HEK293 (cell line): Measurements from ENCODE around the gene DUSP12.

Experiments used
- CTCF ChIA-PET: fragments of 350-600 bp; formaldehyde crosslinking; extraction: SDS; loops from one replicate; lab custom pipeline; 2021; ENCODE audit warnings: antibody characterized with exemption; lab: Yijun Ruan, JAX
- POLR2A ChIA-PET: fragments of 300-600 bp; formaldehyde crosslinking; extraction: SDS; loops from one replicate; lab custom pipeline; 2020; ENCODE audit warnings: antibody characterized with exemption, inconsistent platforms; lab: Yijun Ruan, JAX
- H3K27ac ChIP-seq: fragments of 200-500 bp; sonication (Bioruptor generic); 2 replicates; pipeline ENCODE4 v1.5.1; 2014; ENCODE audit warnings: low read depth, low read length, control low read depth, inconsistent platforms; ENCODE audit errors: extremely low read depth
- H3K36me3 ChIP-seq, 2 experiments: fragments of 200-500 bp in 1 of 2; sonication (Bioruptor generic) in 1 of 2; 1 replicate in 1 of 2; 2 replicates in 1 of 2; pipeline ENCODE4 v1.5.1; 2014 to 2017; ENCODE audit warnings: inconsistent platforms in 2 of 2, low read length in 2 of 2; ENCODE audit not compliant: control insufficient read depth in 2 of 2, insufficient read depth in 1 of 2
- H3K4me1 ChIP-seq: fragments of 200-500 bp; sonication (Bioruptor generic); 2 replicates; pipeline ENCODE4 v1.5.1; 2014; ENCODE audit warnings: mild to moderate bottlenecking, low read length, inconsistent platforms; ENCODE audit not compliant: control insufficient read depth, insufficient read depth
- H3K4me3 ChIP-seq: 2 replicates; pipeline ENCODE4 v1.5.1; 2011; ENCODE audit warnings: low read depth, mild to moderate bottlenecking, control low read depth, low read length, moderate library complexity
- H3K9me3 ChIP-seq: fragments of 200-500 bp; sonication (Bioruptor generic); 2 replicates; pipeline ENCODE4 v1.5.1; 2014; ENCODE audit warnings: low read depth, low read length, inconsistent platforms; ENCODE audit not compliant: control insufficient read depth, insufficient read depth
- ATF2 ChIP-seq: fragments of 450-650 bp; formaldehyde crosslinking; IDR thresholded peaks from 2 replicates; pipeline ENCODE4 v1.5.1; 2016; ENCODE audit warnings: missing biosample characterization, missing genetic modification characterization, low read depth
- BCL6B ChIP-seq: fragments of 450-650 bp; formaldehyde crosslinking; IDR thresholded peaks from 2 replicates; pipeline ENCODE4 v1.5.1; 2017; ENCODE audit warnings: missing biosample characterization, missing genetic modification characterization
- EGR2 ChIP-seq: fragments of 450-650 bp; formaldehyde crosslinking; IDR thresholded peaks from 2 replicates; pipeline ENCODE4 v1.5.1; 2016; ENCODE audit warnings: low read depth, missing biosample characterization, missing genetic modification characterization
- GLI2 ChIP-seq: fragments of 450-650 bp; formaldehyde crosslinking; IDR thresholded peaks from 2 replicates; pipeline ENCODE4; 2017; ENCODE audit warnings: missing biosample characterization, missing genetic modification characterization, low read depth, borderline replicate concordance
- HOXC10 ChIP-seq: sonication (generic); formaldehyde crosslinking; IDR thresholded peaks from 2 replicates; pipeline ENCODE4 v1.8.1; 2023; ENCODE audit warnings: mild to moderate bottlenecking, missing genetic modification reagents
- MZF1 ChIP-seq: fragments of 450-650 bp; formaldehyde crosslinking; IDR thresholded peaks from 2 replicates; pipeline ENCODE4 v1.5.1; 2017; ENCODE audit warnings: missing biosample characterization, missing genetic modification characterization, borderline replicate concordance
- PRDM2 ChIP-seq: fragments of 450-650 bp; formaldehyde crosslinking; IDR thresholded peaks from 2 replicates; pipeline ENCODE4 v1.5.1; 2016; ENCODE audit warnings: missing biosample characterization, missing genetic modification characterization, borderline replicate concordance
- PRDM4 ChIP-seq: fragments of 450-650 bp; formaldehyde crosslinking; IDR thresholded peaks from 2 replicates; pipeline ENCODE4 v1.5.1; 2017; ENCODE audit warnings: missing biosample characterization, missing genetic modification characterization
- SCRT2 ChIP-seq: fragments of 450-650 bp; formaldehyde crosslinking; IDR thresholded peaks from 2 replicates; pipeline ENCODE4 v1.5.1; 2016; ENCODE audit warnings: missing biosample characterization, missing genetic modification characterization
- TCF7L2 ChIP-seq: IDR thresholded peaks from 2 replicates; pipeline ENCODE4 v1.6.1; 2011; ENCODE audit warnings: low read depth, mild to moderate bottlenecking, inconsistent platforms, low read length, moderate library complexity, borderline replicate concordance
- ZBTB21 ChIP-seq: fragments of 450-650 bp; formaldehyde crosslinking; IDR thresholded peaks from 2 replicates; pipeline ENCODE4 v1.5.1; 2017; ENCODE audit warnings: missing biosample characterization, missing genetic modification characterization
- ZBTB8A ChIP-seq: fragments of 450-650 bp; formaldehyde crosslinking; IDR thresholded peaks from 2 replicates; pipeline ENCODE4 v1.5.1; 2016; ENCODE audit warnings: missing biosample characterization, missing genetic modification characterization
- ZNF138 ChIP-seq: fragments of 450-650 bp; formaldehyde crosslinking; IDR thresholded peaks from 2 replicates; pipeline ENCODE4 v1.5.1; 2016; ENCODE audit warnings: missing biosample characterization, missing genetic modification characterization, borderline replicate concordance
- ZNF324 ChIP-seq: fragments of 450-650 bp; formaldehyde crosslinking; IDR thresholded peaks from 2 replicates; pipeline ENCODE4 v1.5.1; 2016; ENCODE audit warnings: missing biosample characterization, missing genetic modification characterization
- ZNF521 ChIP-seq: fragments of 450-650 bp; formaldehyde crosslinking; IDR thresholded peaks from 2 replicates; pipeline ENCODE4 v1.5.1; 2017; ENCODE audit warnings: missing biosample characterization, mild to moderate bottlenecking, missing genetic modification characterization
- ZNF621 ChIP-seq: fragments of 450-650 bp; formaldehyde crosslinking; IDR thresholded peaks from 2 replicates; pipeline ENCODE4 v1.5.1; 2017; ENCODE audit warnings: missing biosample characterization, missing genetic modification characterization
- ZNF626 ChIP-seq: fragments of 450-650 bp; sonication (Bioruptor Pico); formaldehyde crosslinking; IDR thresholded peaks from 2 replicates; pipeline ENCODE4 v1.5.1; 2018; ENCODE audit warnings: missing biosample characterization, missing genetic modification characterization, inconsistent platforms
- ZNF664 ChIP-seq: fragments of 450-650 bp; formaldehyde crosslinking; IDR thresholded peaks from 2 replicates; pipeline ENCODE4 v1.5.1; 2016; ENCODE audit warnings: missing biosample characterization, missing genetic modification characterization
- ZNF692 ChIP-seq: fragments of 450-650 bp; formaldehyde crosslinking; IDR thresholded peaks from 2 replicates; pipeline ENCODE4 v1.5.1; 2016; ENCODE audit warnings: missing biosample characterization, missing genetic modification characterization
- ZNF777 ChIP-seq: fragments of 450-650 bp; formaldehyde crosslinking; IDR thresholded peaks from 2 replicates; pipeline ENCODE4 v1.5.1; 2017; ENCODE audit warnings: missing biosample characterization, missing genetic modification characterization, borderline replicate concordance
- ZSCAN30 ChIP-seq: fragments of 450-650 bp; IDR thresholded peaks from 2 replicates; pipeline ENCODE4 v1.5.1; 2018; ENCODE audit warnings: missing biosample characterization, mild to moderate bottlenecking, missing genetic modification characterization, moderate library complexity

The DUSP12 gene

GRCh38 chr1:161739865-161740566, 9.6 kb upstream of the DUSP12 start (continued):
- TF ChIP-seq ZBTB8A (tag by site-specific recombination) = no peak
- TF ChIP-seq, all 188 proteins: peak for 0

- POLR2A ChIA-PET = no interaction called here
Measured at GRCh38 chr1:161740921-161741320, 8.7 kb upstream of the DUSP12 start.

GRCh38 chr1:161743231-161743630, 6.4 kb upstream of the DUSP12 start:
- no peaks in the 10 kb centered on the region for H3K4me1 ChIP-seq
- no peak overlapping the region for H3K27ac ChIP-seq
- no peaks in the 10 kb centered on the region for H3K36me3 ChIP-seq
- no peak overlapping the region for H3K4me3 ChIP-seq
- ChIA-PET CTCF (interaction anchor here (0.8 to 7.3 kb wide), 2 partner anchors 255 to 259 kb away, joined by 3 to 58 read pairs; no protein-coding TSS in a partner anchor), POLR2A (no interaction called here)
- H3K9me3 ChIP-seq = no peaks in the 10 kb centered on the region
- no peak for TF ChIP-seq ZNF777
- TF ChIP-seq ZNF621 (tag by site-specific recombination) = no peak
- TF ChIP-seq ZSCAN30 = no peak
- TF ChIP-seq ZBTB21 = no peak
- no peak for TF ChIP-seq BCL6B (tag by site-specific recombination)
- TF ChIP-seq ZNF324 (tag by site-specific recombination) = no peak
- TF ChIP-seq MZF1 (tag by site-specific recombination) = no peak
- no peak for TF ChIP-seq HOXC10 (CRISPR knock-in tag)
- TF ChIP-seq ZNF626 (tag by site-specific recombination) = no peak
- no peak for TF ChIP-seq PRDM4 (tag by site-specific recombination)
- no peak for TF ChIP-seq ZNF521 (tag by site-specific recombination)
- no peak for TF ChIP-seq EGR2
- TF ChIP-seq PRDM2 (tag by site-specific recombination) = no peak
- no peak for TF ChIP-seq ZNF692

More at GRCh38 chr1:161740921-161741320, 8.7 kb upstream of the DUSP12 start:
- Histone ChIP-seq H3K4me1 (no peaks in the 10 kb centered on the region), H3K36me3 (no peaks in the 10 kb centered on the region), H3K4me3 (no peak overlapping the region), H3K9me3 (no peaks in the 10 kb centered on the region), H3K27ac (no peak overlapping the region)
- TF ChIP-seq ZNF138 (tag by site-specific recombination) (no peak), ATF2 (no peak), ZNF521 (tag by site-specific recombination) (no peak), GLI2 (tag by site-specific recombination) (no peak), SCRT2 (no peak), TCF7L2 (no peak), ZNF664 (no peak)
- CTCF ChIA-PET = interaction anchor here (0.7 to 7.3 kb wide), 21 partner anchors 9 to 1255 kb away, joined by 3 to 58 read pairs (median 3); partner anchors contain the start of gene DUSP12
